ENCODE results near the gene RAB3GAP1. TPM values are rescaled to one million over a fixed set of nuclear protein-coding genes. Genes with fewer than 3 reads are reported as not detected.

Gene RAB3GAP1
- total RNA-seq, 1 experiment from 2014 or later, result 32.0 TPM

DNA sequence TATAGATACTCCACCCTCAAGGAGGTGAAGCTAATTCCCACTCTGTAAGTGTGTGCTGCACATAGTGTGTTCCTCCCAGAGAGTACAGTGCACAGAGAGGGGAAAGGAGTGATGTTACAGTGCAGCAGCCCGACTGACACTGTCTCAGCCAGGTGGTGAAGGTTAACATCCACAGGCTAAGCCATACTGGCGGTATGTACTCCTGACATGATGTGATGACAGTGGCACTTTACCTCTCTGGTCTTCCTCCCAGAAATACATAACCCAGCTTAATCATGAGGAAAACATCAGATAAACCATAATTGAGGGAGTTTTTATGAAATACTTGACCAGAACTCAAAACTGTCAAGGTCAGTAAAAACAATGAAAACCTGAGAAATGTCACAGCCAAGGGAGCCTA lies 107.1 kb downstream of the RAB3GAP1 start:
- H4K91ac ChIP-seq (ENCODE audit: insufficient read length, low read depth, low read length), result no peak overlapping the region
- TF ChIP-seq, protein P1, sequence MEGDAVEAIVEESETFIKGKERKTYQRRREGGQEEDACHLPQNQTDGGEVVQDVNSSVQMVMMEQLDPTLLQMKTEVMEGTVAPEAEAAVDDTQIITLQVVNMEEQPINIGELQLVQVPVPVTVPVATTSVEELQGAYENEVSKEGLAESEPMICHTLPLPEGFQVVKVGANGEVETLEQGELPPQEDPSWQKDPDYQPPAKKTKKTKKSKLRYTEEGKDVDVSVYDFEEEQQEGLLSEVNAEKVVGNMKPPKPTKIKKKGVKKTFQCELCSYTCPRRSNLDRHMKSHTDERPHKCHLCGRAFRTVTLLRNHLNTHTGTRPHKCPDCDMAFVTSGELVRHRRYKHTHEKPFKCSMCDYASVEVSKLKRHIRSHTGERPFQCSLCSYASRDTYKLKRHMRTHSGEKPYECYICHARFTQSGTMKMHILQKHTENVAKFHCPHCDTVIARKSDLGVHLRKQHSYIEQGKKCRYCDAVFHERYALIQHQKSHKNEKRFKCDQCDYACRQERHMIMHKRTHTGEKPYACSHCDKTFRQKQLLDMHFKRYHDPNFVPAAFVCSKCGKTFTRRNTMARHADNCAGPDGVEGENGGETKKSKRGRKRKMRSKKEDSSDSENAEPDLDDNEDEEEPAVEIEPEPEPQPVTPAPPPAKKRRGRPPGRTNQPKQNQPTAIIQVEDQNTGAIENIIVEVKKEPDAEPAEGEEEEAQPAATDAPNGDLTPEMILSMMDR (conservative IDR thresholded peaks at IDR 0.05), result no peak
- no peak overlapping the region for H2BK5ac ChIP-seq (ENCODE audit: insufficient read length, low read length)
- no peak overlapping the region for H2BK120ac ChIP-seq (ENCODE audit: low read depth, low read length, poor library complexity, severe bottlenecking)
- H3K18ac ChIP-seq (ENCODE audit: insufficient read length, low read depth, low read length), result no peak overlapping the region
- no peak overlapping the region for H3T11ph ChIP-seq (ENCODE audit: low read length)
- H4K5ac ChIP-seq (ENCODE audit: insufficient read length, low read depth, low read length), result no peak overlapping the region
- no peak overlapping the region for H3K4ac ChIP-seq (ENCODE audit: low read depth, low read length)
- Mint-ChIP-seq H3K9me3 (no peaks in the 10 kb centered on the region), H3K4me1 (peaks cover 0 to 8% of the 10 kb centered on the region in 2 experiments; a peak in 1 of 4 replicates), H3K27ac (no peak overlapping the region), H3K27me3 (ENCODE audit: low read depth) (no peaks in the 10 kb centered on the region), H3K4me3 (no peak overlapping the region), H3K36me3 (ENCODE audit: insufficient read depth in 1 of 3, low read depth in 3 of 3) (peaks cover 12 to 58% (median 44%) of the 10 kb centered on the region in 3 experiments)
- WGBS (ENCODE audit: extremely low coverage, insufficient read length, low lambda C conversion rate), result no CpG with 5 or more reads among the region's 2 CpGs
- no peak overlapping the region for H2BK20ac ChIP-seq (ENCODE audit: low read depth, low read length, poor library complexity, severe bottlenecking)
- no peaks in the 10 kb centered on the region for H3K9me3 ChIP-seq (ENCODE audit: control insufficient read depth, low read depth, low read length)
- no peak overlapping the region for H2AFZ ChIP-seq (ENCODE audit: low read length)
- H3K4me2 ChIP-seq (ENCODE audit: insufficient read depth, insufficient read length, low read length), result no peak overlapping the region
- H2AK5ac ChIP-seq (ENCODE audit: insufficient read length, low read length), result no peak overlapping the region
- no peaks in the 10 kb centered on the region for H4K20me1 ChIP-seq (ENCODE audit: control insufficient read depth, insufficient read depth, insufficient read length)
- H3K4me1 ChIP-seq (ENCODE audit: insufficient read depth, low read length), result no peaks in the 10 kb centered on the region
- DNase-seq, result no peak
- no peak overlapping the region for H2BK12ac ChIP-seq (ENCODE audit: insufficient read length, low read depth, low read length)
- no peak overlapping the region for H3K56ac ChIP-seq (ENCODE audit: insufficient read length, low read depth, low read length)
- no peaks in the 10 kb centered on the region for H3K79me2 ChIP-seq (ENCODE audit: insufficient read depth, low read length)
- H2BK15ac ChIP-seq (ENCODE audit: low read depth, low read length), result no peak overlapping the region
- no peaks in the 10 kb centered on the region for H3K79me1 ChIP-seq (ENCODE audit: insufficient read depth, low read depth, low read length, poor library complexity, severe bottlenecking)
- no peaks in the 10 kb centered on the region for H3K27me3 ChIP-seq (ENCODE audit: insufficient read depth, low read length)
- H3K9ac ChIP-seq (ENCODE audit: extremely low read depth, insufficient read length, low read length), result no peak overlapping the region
- no peak overlapping the region for H3K14ac ChIP-seq (ENCODE audit: insufficient read depth, low read length)
- no peaks in the 10 kb centered on the region for H3K23me2 ChIP-seq (ENCODE audit: insufficient read length, low read depth, low read length, poor library complexity, severe bottlenecking)
- H4K8ac ChIP-seq (replicated peaks; ENCODE audit: insufficient read length, low read depth, low read length), result no peak overlapping the region
- no peak overlapping the region for H3K23ac ChIP-seq (ENCODE audit: insufficient read length, low read depth, low read length)
- no peak overlapping the region for H3K27ac ChIP-seq (ENCODE audit: insufficient read length, low read depth, low read length)

All from H9 (cell line).